Esophagus squamous epithelium (tissue), 4 donors: ENCODE measurements around the gene RGP1.

ENCODE experiments used
- POLR2A ChIP-seq, 4 donors: fragments of 450-650 bp; IDR thresholded peaks; one replicate each; pipeline ENCODE4 v1.6.1; 2017; ENCODE audit warnings: antibody characterized with exemption in 4 of 4, mild to moderate bottlenecking in 4 of 4, moderate library complexity in 3 of 4
- TF ChIP-seq, protein P1 (sequence below), 6 experiments: fragments of 450-650 bp in 4 of 6; fragments of 200-600 bp in 2 of 6; sonication (generic) in 2 of 6; IDR thresholded peaks; one replicate each; pipeline ENCODE4 v1.5.1; 2016 to 2019; ENCODE audit warnings: antibody characterized with exemption in 6 of 6, mild to moderate bottlenecking in 4 of 6, moderate library complexity in 4 of 6

DNA sequence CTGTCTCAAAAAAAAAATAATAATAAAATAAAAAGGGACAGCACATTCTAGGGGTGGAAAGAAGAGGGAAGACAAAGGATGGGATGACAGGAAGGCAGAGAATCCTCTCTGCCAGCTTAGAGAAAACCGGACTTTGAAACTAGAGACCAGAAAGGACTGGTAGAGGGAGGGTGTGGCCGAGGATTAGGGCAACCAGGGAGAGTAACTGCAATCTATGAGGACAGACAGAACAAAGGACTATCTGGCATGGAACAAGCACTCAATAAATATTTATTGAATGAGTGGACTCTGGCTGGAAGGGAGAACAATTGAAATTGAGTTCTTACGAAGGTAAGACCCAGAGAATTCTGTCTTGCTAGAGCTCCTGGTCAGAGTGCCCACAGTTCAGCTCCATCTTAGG lies 2.5 kb upstream of the RGP1 start:
- TF ChIP-seq POLR2A (IDR thresholded peaks at IDR 0.05): no peak
- TF ChIP-seq, protein P1, sequence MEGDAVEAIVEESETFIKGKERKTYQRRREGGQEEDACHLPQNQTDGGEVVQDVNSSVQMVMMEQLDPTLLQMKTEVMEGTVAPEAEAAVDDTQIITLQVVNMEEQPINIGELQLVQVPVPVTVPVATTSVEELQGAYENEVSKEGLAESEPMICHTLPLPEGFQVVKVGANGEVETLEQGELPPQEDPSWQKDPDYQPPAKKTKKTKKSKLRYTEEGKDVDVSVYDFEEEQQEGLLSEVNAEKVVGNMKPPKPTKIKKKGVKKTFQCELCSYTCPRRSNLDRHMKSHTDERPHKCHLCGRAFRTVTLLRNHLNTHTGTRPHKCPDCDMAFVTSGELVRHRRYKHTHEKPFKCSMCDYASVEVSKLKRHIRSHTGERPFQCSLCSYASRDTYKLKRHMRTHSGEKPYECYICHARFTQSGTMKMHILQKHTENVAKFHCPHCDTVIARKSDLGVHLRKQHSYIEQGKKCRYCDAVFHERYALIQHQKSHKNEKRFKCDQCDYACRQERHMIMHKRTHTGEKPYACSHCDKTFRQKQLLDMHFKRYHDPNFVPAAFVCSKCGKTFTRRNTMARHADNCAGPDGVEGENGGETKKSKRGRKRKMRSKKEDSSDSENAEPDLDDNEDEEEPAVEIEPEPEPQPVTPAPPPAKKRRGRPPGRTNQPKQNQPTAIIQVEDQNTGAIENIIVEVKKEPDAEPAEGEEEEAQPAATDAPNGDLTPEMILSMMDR (IDR thresholded peaks at IDR 0.05): no peak
